Lower leg skin (tissue), 4 donors: ENCODE data around the gene GRIP1. TPM values are rescaled to one million over a fixed set of nuclear protein-coding genes. Genes with fewer than 3 reads are reported as not detected.

Source experiments
- DNase-seq, 2 donors: peaks; one replicate each; pipeline ENCODE4 v3.0.0-alpha.2; 2019; ENCODE audit warnings: low spot score in 2 of 2
- H3K4me3 ChIP-seq: fragments of 200-600 bp; sonication (generic); 2 replicates; pipeline ENCODE4 v1.5.1; 2017; ENCODE audit warnings: mild to moderate bottlenecking, low read depth; ENCODE audit not compliant: poor library complexity, severe bottlenecking
- CTCF ChIP-seq, 3 donors: fragments of 450-650 bp; IDR thresholded peaks; one replicate each; pipeline ENCODE4 v1.5.1; 2016; ENCODE audit warnings: antibody characterized with exemption in 3 of 3, mild to moderate bottlenecking in 3 of 3, moderate library complexity in 2 of 3
- POLR2A ChIP-seq, 2 donors: fragments of 450-650 bp; IDR thresholded peaks; one replicate each; pipeline ENCODE4 v1.6.1; 2016 to 2017; ENCODE audit warnings: antibody characterized with exemption in 2 of 2, mild to moderate bottlenecking in 1 of 2, moderate library complexity in 1 of 2
- WGBS, 2 donors: methylation state at CpG; one replicate each; pipeline ENCODE4 v1.1.5; 2018; 5-methylcytosine and 5-hydroxymethylcytosine counted together
- intact Hi-C: fragments of 100-400 bp; cut with DNase I; formaldehyde crosslinking; loops from one replicate; pipeline ENCODE4 v1.15.0; 2023; ENCODE audit warnings: low total_unique reads
- total RNA-seq, 4 donors: library from RNA; depleted of rRNA; stranded (reverse); fragments of >200 nt; gene quantifications; one replicate each; pipeline ENCODE4 v1.1.0, GENCODE V29; 2016

The GRIP1 gene
- total RNA-seq, 4 donors from 2014 or later: 11.5 to 25.3 (median 12.3) TPM

GRCh38 chr12:66599816-66600215 is 79.1 kb downstream of the GRIP1 start:
- no peak overlapping the region for H3K4me3 ChIP-seq
- 60 to 61% methylated on average over 1 of the region's 1 CpG for WGBS, 2 donors
- DNase-seq: no peak
- intact Hi-C loops: no loop called here
- TF ChIP-seq CTCF (IDR thresholded peaks at IDR 0.05) (no peak), POLR2A (IDR thresholded peaks at IDR 0.05) (no peak)

GRCh38 chr12:66598608-66599007 is 80.3 kb downstream of the GRIP1 start:
- intact Hi-C loops: no loop called here
- 46 to 58% methylated on average over 2 of the region's 2 CpGs for WGBS, 2 donors
- TF ChIP-seq CTCF (IDR thresholded peaks at IDR 0.05) (no peak), POLR2A (IDR thresholded peaks at IDR 0.05) (no peak)

GRCh38 chr12:66598079-66598478 is 80.8 kb downstream of the GRIP1 start:
- no peak for DNase-seq
- 84% methylated on average over 4 of the region's 4 CpGs for WGBS, 2 donors
- H3K4me3 ChIP-seq: no peak overlapping the region
- TF ChIP-seq POLR2A (IDR thresholded peaks at IDR 0.05): no peak
- no peak for TF ChIP-seq CTCF (IDR thresholded peaks at IDR 0.05)
- intact Hi-C loops: no loop called here

More at GRCh38 chr12:66598608-66599007, 80.3 kb downstream of the GRIP1 start:
- no peak overlapping the region for H3K4me3 ChIP-seq
- no peak for DNase-seq

GRCh38 chr12:66596199-66596598 is 82.7 kb downstream of the GRIP1 start:
- intact Hi-C loops: no loop called here
- WGBS, 2 donors: 47 to 68% methylated on average over 2 of the region's 2 CpGs
- DNase-seq: no peak
- H3K4me3 ChIP-seq: no peak overlapping the region
- TF ChIP-seq CTCF (IDR thresholded peaks at IDR 0.05): no peak
- no peak for TF ChIP-seq POLR2A (IDR thresholded peaks at IDR 0.05)

GRCh38 chr12:66594688-66595087 is 84.2 kb downstream of the GRIP1 start:
- intact Hi-C loops: no loop called here

More at GRCh38 chr12:66594688-66595087, 84.2 kb downstream of the GRIP1 start:
- TF ChIP-seq POLR2A (IDR thresholded peaks at IDR 0.05) (no peak), CTCF (IDR thresholded peaks at IDR 0.05) (no peak)
- H3K4me3 ChIP-seq: no peak overlapping the region
- no peak for DNase-seq
